Measurements from ENCODE around the gene KLHL21. TPM values are rescaled to one million over a fixed set of nuclear protein-coding genes. Genes with fewer than 3 reads are reported as not detected.

The KLHL21 gene
- total RNA-seq, 1 donor from 2014 or later = 9.2 TPM

GRCh38 chr1:6596886-6597776 lies 5.5 kb downstream of the KLHL21 start:
- H3K36me3 Mint-ChIP-seq (ENCODE audit: unreplicated experiment) = no peaks in the 10 kb centered on the region
- H3K4me1 Mint-ChIP-seq (ENCODE audit: low read depth, unreplicated experiment) = peaks cover 13% of the 10 kb centered on the region
- H3K9me3 Mint-ChIP-seq (ENCODE audit: unreplicated experiment) = peaks cover 10% of the 10 kb centered on the region
- no peak overlapping the region for H3K4me3 Mint-ChIP-seq (ENCODE audit: unreplicated experiment)
- H3K27ac Mint-ChIP-seq (ENCODE audit: unreplicated experiment) = no peak overlapping the region
- peaks cover 5% of the 10 kb centered on the region for H3K27me3 Mint-ChIP-seq (ENCODE audit: unreplicated experiment)
- TF ChIP-seq CTCF (IDR thresholded peaks at IDR 0.05; ENCODE audit: partially characterized antibody, unreplicated experiment) = no peak
- DNase-seq = no peak

GRCh38 chr1:6596351-6596750 lies 6.3 kb downstream of the KLHL21 start:
- H3K4me1 Mint-ChIP-seq (ENCODE audit: low read depth, unreplicated experiment) = peaks cover 15% of the 10 kb centered on the region
- peaks cover 5% of the 10 kb centered on the region for H3K27me3 Mint-ChIP-seq (ENCODE audit: unreplicated experiment)
- DNase-seq = no peak
- TF ChIP-seq CTCF (IDR thresholded peaks at IDR 0.05; ENCODE audit: partially characterized antibody, unreplicated experiment) = no peak
- peaks cover 10% of the 10 kb centered on the region for H3K9me3 Mint-ChIP-seq (ENCODE audit: unreplicated experiment)
- H3K36me3 Mint-ChIP-seq (ENCODE audit: unreplicated experiment) = no peaks in the 10 kb centered on the region
- H3K27ac Mint-ChIP-seq (ENCODE audit: unreplicated experiment) = no peak overlapping the region
- H3K4me3 Mint-ChIP-seq (ENCODE audit: unreplicated experiment) = no peak overlapping the region

- Mint-ChIP-seq H3K27ac (ENCODE audit: unreplicated experiment) (no peak overlapping the region), H3K9me3 (ENCODE audit: unreplicated experiment) (peaks cover 4% of the 10 kb centered on the region), H3K4me3 (ENCODE audit: unreplicated experiment) (no peak overlapping the region), H3K4me1 (ENCODE audit: low read depth, unreplicated experiment) (peaks cover 7% of the 10 kb centered on the region), H3K27me3 (ENCODE audit: unreplicated experiment) (peaks cover 4% of the 10 kb centered on the region), H3K36me3 (ENCODE audit: unreplicated experiment) (no peaks in the 10 kb centered on the region)
- no peak for TF ChIP-seq CTCF (IDR thresholded peaks at IDR 0.05; ENCODE audit: partially characterized antibody, unreplicated experiment)
- DNase-seq = no peak
Measured at GRCh38 chr1:6594977-6595740, 7.5 kb downstream of the KLHL21 start.

- H3K36me3 Mint-ChIP-seq (ENCODE audit: unreplicated experiment) = no peaks in the 10 kb centered on the region
- TF ChIP-seq CTCF (IDR thresholded peaks at IDR 0.05; ENCODE audit: partially characterized antibody, unreplicated experiment) = no peak
- no peak overlapping the region for H3K27ac Mint-ChIP-seq (ENCODE audit: unreplicated experiment)
- H3K27me3 Mint-ChIP-seq (ENCODE audit: unreplicated experiment) = peaks cover 4% of the 10 kb centered on the region
- no peak overlapping the region for H3K4me3 Mint-ChIP-seq (ENCODE audit: unreplicated experiment)
- peaks cover 2% of the 10 kb centered on the region for H3K4me1 Mint-ChIP-seq (ENCODE audit: low read depth, unreplicated experiment)
- H3K9me3 Mint-ChIP-seq (ENCODE audit: unreplicated experiment) = peaks cover 3% of the 10 kb centered on the region
- no peak for DNase-seq
Measured at GRCh38 chr1:6593810-6594209, 8.9 kb downstream of the KLHL21 start.

Data from glutamatergic neuron (in vitro differentiated cells).